A549 (cell line): Measurements from ENCODE around the gene PDGFB.

ENCODE experiments used
- BHLHE40 ChIP-seq: IDR thresholded peaks from 2 replicates; pipeline ENCODE4 v1.6.1; 2012; ENCODE audit warnings: low read depth, low read length, inconsistent platforms
- NPAS2 ChIP-seq: fragments of 250-450 bp; sonication (Bioruptor Pico); IDR thresholded peaks from 2 replicates; pipeline ENCODE4 v1.8.0; 2022; ENCODE audit warnings: mild to moderate bottlenecking, moderate library complexity, borderline replicate concordance
- POLR2A ChIP-seq: IDR thresholded peaks from 2 replicates; pipeline ENCODE4 v1.6.1; 2012; ENCODE audit warnings: mild to moderate bottlenecking, low read length

DNA sequence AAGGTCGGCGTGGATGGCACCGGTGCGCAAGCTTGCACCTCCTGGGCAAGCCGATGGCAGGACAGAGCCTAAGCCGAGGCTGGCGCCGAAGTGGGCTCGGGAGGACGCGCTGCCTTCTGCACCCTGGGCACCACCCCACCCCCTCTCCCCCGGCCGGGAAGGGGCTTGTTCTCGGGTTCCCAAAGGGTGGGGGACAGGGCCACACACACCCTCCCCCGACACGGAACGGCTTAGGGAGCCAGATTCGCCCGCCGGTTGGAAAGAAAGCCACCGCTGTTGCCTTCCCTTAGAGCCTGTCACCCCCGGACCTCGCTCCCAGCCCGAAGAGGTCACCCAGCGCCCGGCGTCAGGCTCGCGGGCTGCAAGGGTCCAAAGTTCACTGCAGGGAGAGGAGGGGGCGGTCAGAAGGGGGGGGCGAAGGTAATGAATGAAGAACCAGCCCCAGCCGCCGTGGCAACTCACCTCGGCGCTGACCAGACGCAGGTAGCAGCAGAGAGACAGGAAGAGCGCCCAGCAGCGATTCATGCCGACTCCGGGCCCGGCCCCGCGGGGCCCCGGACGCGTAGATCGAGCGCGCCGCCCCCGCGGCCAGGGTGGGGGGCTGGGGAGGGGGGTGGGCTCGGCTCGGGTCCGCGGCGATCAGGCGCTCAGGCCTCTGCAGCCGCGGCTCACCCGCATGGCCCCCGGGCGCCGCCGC is 1.2 kb downstream of the PDGFB start:
- no peak for TF ChIP-seq NPAS2 (CRISPR knock-in tag)
- no peak for TF ChIP-seq BHLHE40
- no peak for TF ChIP-seq POLR2A
